ENCODE results near the gene RPUSD1. TPM values are rescaled to one million over a fixed set of nuclear protein-coding genes. Genes with fewer than 3 reads are reported as not detected.

Gene RPUSD1
- total and polyA plus RNA-seq, 9 donors: 11.1 to 18.6 (median 15.4) TPM; not detected in 1

- Histone ChIP-seq H3K4me3 (no peak overlapping the region), H3K27ac (no peak overlapping the region), H3K27me3 (peaks cover 9% of the 10 kb centered on the region), H3K36me3 (no peaks in the 10 kb centered on the region), H3K9me3 (peaks cover 0 to 10% of the 10 kb centered on the region in 2 donors), H3K4me1 (ENCODE audit: insufficient read depth) (no peaks in the 10 kb centered on the region)
- no peak for DNase-seq
- TF ChIP-seq EP300 (IDR thresholded peaks at IDR 0.05) (no peak), CTCF (IDR thresholded peaks at IDR 0.05) (no peak), POLR2A (IDR thresholded peaks at IDR 0.05) (no peak)
- 96 to 97% (median 96%) methylated on average over 22 of the region's 22 CpGs for WGBS, 3 donors
- intact Hi-C loops (cut with DNase I): no loop called here
Observed at GRCh38 chr16:797686-798085, 9.5 kb upstream of the RPUSD1 start.

DNA sequence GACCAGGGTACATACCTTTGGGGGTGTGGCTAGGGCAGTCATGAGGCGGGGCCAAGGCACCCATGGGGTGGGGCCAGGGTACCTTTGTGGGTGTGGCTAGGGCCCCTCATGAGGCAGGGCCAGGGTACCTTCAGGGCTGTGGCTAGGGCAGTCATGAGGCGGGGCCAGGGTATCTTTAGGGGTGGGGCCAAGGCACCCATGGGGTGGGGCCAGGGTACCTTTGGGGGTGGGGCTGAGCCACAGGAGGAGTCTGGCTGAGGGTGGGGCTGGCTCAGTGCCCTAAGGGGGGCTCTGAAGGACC lies 8.9 kb upstream of the RPUSD1 start:
- H3K4me1 ChIP-seq (ENCODE audit: insufficient read depth): no peaks in the 10 kb centered on the region
- H3K4me3 ChIP-seq: no peak overlapping the region
- 99 to 100% (median 100%) methylated on average over 2 of the region's 2 CpGs for WGBS, 3 donors
- intact Hi-C loops (cut with DNase I): no loop called here
- no peak overlapping the region for H3K27ac ChIP-seq
- peaks cover 9% of the 10 kb centered on the region for H3K27me3 ChIP-seq
- H3K9me3 ChIP-seq: peaks cover 0 to 10% of the 10 kb centered on the region in 2 donors
- DNase-seq: no peak
- TF ChIP-seq CTCF (IDR thresholded peaks at IDR 0.05): no peak
- no peak for TF ChIP-seq EP300 (IDR thresholded peaks at IDR 0.05)
- no peak for TF ChIP-seq POLR2A (IDR thresholded peaks at IDR 0.05)
- no peaks in the 10 kb centered on the region for H3K36me3 ChIP-seq

GRCh38 chr16:796296-797119 lies 8.3 kb upstream of the RPUSD1 start:
- WGBS, 3 donors: 94 to 98% (median 95%) methylated on average over 36 to 38 of the region's 38 CpGs
- H3K27ac ChIP-seq: no peak overlapping the region
- no peak for DNase-seq
- H3K27me3 ChIP-seq: peaks cover 9% of the 10 kb centered on the region
- H3K4me1 ChIP-seq (ENCODE audit: insufficient read depth): no peaks in the 10 kb centered on the region
- no peak for TF ChIP-seq CTCF (IDR thresholded peaks at IDR 0.05)
- TF ChIP-seq EP300 (IDR thresholded peaks at IDR 0.05): no peak
- no peak for TF ChIP-seq POLR2A (IDR thresholded peaks at IDR 0.05)
- no peaks in the 10 kb centered on the region for H3K36me3 ChIP-seq
- peaks cover 0 to 10% of the 10 kb centered on the region in 2 donors for H3K9me3 ChIP-seq
- no peak overlapping the region for H3K4me3 ChIP-seq
- intact Hi-C loops (cut with DNase I): no loop called here

DNA sequence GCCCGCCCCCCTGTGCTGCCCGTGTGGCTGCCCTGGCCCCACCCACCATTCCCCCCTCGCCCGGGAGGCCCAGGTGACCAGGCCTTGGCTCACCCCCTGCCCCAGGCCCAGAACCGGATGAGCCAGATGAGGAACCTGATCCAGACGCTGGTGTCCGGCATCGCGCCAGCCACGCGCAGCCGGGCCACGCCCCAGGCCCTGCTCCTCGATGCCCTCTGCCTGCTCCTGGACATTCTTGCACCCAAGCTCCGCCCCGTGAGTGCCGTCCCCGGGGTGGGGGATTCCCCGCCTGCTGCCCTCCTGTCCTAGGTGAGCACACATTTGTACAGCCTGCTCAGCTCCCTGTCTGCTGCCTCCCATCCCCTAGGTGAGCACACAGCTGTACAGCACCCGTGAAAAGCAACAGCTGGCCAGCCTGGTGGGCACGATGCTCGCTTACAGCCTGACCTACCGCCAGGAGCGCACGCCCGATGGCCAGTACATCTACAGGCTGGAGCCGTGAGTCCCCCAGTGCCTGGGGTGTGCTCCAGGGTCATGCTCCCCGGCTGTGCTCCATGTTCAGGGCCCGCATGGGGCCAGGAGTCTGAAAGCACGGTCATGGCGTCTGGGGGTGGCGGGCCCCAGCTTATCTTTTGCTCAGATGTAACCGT lies 7.5 kb upstream of the RPUSD1 start:
- no peak for DNase-seq
- WGBS, 3 donors: 75 to 86% (median 85%) methylated on average over 26 to 33 of the region's 33 CpGs
- Histone ChIP-seq H3K9me3 (peaks cover 0 to 10% of the 10 kb centered on the region in 2 donors), H3K27ac (no peak overlapping the region), H3K36me3 (no peaks in the 10 kb centered on the region), H3K27me3 (peaks cover 5% of the 10 kb centered on the region), H3K4me3 (no peak overlapping the region), H3K4me1 (ENCODE audit: insufficient read depth) (no peaks in the 10 kb centered on the region)
- intact Hi-C loops (cut with DNase I): no loop called here
- TF ChIP-seq EP300 (IDR thresholded peaks at IDR 0.05): no peak
